GM12874 (cell line): ENCODE data around the gene GCG.

Experiments
- CTCF ChIP-seq: IDR thresholded peaks from 2 replicates; pipeline ENCODE4 v1.5.1; 2011; ENCODE audit warnings: low read depth, mild to moderate bottlenecking, control low read depth, low read length, moderate library complexity; ENCODE audit not compliant: insufficient read depth

The GCG gene

GRCh38 chr2:162149940-162150339, 2.1 kb downstream of the GCG start:
- TF ChIP-seq CTCF: no peak

- no peak for TF ChIP-seq CTCF
Measured at GRCh38 chr2:162149466-162149865, 2.6 kb downstream of the GCG start.

- no peak for TF ChIP-seq CTCF
Measured at GRCh38 chr2:162148956-162149355, 3.1 kb downstream of the GCG start.

GRCh38 chr2:162143969-162144368, 8.1 kb downstream of the GCG start:
- no peak for TF ChIP-seq CTCF

- no peak for TF ChIP-seq CTCF
Measured at GRCh38 chr2:162138310-162138709, 13.7 kb downstream of the GCG start.

- TF ChIP-seq CTCF: no peak
Measured at GRCh38 chr2:162127422-162127821, 24.6 kb downstream of the GCG start.

- TF ChIP-seq CTCF: no peak
Measured at GRCh38 chr2:162126527-162126926, 25.5 kb downstream of the GCG start.

- no peak for TF ChIP-seq CTCF
Measured at GRCh38 chr2:162126111-162126519, 25.9 kb downstream of the GCG start.
